Measurements from ENCODE around the gene PUM2.
A peak's percentile ranks its signal among the peaks of the same experiment; 100 is the strongest.
"Not testable (repeated sequence)": the region's sequence is repeated elsewhere in the genome, so short reads cannot be mapped to it uniquely, and the experiment has no call there.

PUM2 gene

DNA sequence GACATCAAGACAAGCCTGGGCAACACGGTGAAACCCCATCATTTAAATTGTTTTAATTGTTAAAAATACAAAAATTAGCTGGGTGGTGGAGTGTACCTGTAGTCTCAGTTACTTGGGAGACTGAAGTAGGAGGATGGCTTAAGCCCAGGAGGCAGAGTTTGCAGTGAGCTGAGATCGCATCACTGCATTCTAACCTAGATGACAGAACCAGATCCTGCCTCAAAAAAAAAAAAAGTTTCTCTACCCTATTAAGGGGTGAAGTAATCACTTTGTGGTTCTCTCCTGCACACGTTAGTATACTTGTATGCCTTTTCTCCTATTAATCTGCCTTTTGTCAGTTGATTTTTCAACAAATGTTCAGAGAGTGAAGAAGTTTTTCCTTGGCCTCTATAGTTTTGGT, 18.1 kb upstream of the PUM2 start:
- no peak for DNase-seq

DNA sequence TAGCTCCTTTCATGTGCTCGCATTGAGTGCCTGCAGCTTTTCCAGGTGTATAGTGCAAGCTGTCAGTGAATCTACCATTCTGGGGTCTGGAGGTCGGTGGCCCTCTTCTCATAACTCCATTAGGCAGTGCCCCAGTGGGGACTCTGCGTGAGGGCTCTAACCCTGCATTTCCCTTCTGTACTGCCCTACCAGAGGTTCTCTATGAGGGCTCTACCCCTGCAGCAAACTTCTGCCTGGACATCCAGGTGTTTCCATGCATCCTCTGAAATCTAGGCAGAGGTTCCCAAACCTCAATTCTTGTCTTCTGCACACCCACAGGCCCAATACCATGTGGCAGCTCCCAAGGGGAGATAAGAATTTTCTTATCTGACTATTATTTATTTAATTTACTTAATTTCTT, 17.3 kb upstream of the PUM2 start:
- not testable (repeated sequence) for DNase-seq

- DNase-seq: no peak
Measured at GRCh38 chr2:20366672-20367116, 16.1 kb upstream of the PUM2 start.

DNA sequence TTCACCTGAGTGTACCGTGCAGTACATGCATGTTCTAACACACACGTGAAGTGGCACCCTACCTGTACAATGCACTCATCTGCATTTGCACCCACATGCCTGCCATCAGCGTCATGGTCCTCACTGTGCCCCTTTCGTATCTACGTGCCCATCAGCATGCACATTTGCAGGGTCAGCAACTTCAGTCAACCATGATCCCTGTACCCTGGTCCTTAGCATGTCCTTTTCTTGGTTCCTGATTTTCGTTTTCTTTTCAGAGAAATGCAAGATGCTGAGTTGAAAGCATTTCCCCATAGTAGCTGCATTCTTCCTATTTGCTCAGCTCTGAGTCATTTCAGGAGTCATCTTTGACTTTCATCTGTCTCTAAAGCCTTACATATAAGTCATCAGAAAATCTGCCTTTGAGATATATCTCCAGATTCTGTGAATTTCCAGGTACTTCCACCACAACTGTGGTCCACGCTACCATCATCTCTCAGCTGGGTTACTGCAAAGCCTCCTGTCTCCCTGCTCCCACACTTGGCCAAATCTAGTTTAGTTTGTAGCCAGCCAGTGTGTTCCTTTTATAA, 14.7 kb upstream of the PUM2 start:
- DNase-seq: no peak

DNA sequence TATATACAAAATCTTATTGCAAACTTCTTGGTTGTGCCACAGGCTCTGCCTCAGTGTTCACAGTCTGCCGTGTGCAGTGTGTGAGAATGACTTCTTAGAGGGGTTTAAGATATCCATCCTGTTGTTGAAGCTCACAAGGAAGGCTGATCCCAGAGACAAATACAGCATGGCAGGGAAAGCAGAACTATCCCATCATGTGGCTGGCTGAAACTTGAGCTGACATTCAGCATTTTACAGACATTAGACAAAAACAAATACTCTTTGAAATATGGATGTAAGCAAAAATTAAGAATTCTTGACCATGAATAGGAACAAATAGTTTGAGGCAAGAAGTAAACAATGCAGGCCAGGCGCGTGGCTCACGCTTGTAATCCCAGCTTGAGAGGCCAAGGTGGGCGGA, 12.9 kb upstream of the PUM2 start:
- DNase-seq: no peak

DNA sequence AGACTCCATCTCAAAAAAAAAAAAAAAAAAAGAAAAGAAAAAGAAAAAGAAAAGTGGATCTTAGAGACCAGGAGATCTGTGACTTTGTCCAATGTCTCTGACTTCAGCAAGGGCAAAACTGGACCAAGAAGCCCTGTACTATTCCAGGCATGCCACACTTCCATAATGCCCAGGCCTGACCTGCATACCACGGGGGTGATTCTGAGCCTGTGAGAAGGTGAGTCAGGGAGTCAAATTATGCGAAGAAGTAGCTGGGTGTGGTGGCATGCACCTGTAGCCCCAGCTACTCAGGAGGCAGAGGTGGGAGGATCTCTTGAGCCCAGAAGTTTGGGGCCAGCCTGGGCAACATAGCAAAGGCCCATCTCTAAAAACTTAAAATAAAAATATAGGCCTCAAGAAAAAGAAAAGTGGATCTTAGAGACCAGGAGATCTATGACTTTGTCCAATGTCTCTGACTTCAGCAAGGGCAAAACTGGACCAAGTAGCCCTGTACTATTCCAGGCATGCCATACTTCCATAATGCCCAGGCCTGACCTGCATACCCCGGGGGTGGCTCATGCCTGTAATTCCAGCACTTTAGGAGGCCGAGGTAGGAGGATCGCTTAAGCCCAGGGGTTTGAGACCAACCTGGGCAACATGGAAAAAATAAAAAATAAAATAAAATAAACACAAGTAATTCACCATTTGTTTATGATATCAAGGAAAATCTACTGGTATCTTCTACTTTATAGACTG, 12.2 kb upstream of the PUM2 start:
- DNase-seq: no peak

DNA sequence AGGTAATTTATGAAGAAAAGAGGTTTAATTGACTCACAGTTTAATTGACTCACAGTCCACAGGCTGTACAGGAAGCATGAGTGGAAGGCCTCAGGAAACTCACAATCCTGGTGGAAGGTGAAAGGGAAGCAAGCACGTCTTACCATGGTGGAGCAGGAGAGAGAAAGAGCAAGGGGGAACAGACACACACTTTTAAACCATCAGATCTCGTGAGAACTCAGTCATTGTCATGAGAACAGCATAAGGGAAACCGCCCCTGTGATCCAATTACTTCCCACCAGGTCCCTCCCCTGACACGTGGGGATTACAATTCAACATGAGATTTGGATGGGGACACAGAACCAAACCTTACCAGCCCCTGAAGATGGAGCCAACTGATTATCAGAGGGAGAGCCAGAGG, 11.2 kb upstream of the PUM2 start:
- no peak for DNase-seq

DNA sequence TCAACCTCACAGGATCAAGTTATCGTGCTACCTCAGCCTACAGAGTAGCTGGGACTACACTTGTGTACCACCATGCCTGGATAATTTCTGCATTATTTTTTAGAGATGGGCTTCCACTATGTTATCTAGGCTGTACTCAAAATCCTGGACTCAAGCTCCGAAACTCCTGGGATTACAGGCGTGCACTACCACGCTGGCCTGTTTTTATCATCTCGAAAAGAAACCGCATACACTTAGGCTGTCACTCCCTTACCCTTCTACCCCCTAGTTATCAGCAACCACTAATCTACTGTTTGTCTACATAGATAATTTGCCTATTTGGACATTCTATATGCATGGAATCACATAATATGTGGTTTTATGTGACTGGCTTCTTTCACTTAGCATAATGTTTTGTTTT, 8.5 kb upstream of the PUM2 start:
- no peak for DNase-seq

GRCh38 chr2:20357638-20358389, 7.2 kb upstream of the PUM2 start:
- no peak for DNase-seq

GRCh38 chr2:20356042-20356441, 5.4 kb upstream of the PUM2 start:
- no peak for DNase-seq

- no peak for DNase-seq
Measured at GRCh38 chr2:20355131-20355530, 4.5 kb upstream of the PUM2 start.

- DNase-seq: no peak
Measured at GRCh38 chr2:20353241-20353992, 2.8 kb upstream of the PUM2 start.

- DNase-seq: no peak
Measured at GRCh38 chr2:20352581-20353216, 2.1 kb upstream of the PUM2 start.

- no peak for DNase-seq
Measured at GRCh38 chr2:20352230-20352578, 1.6 kb upstream of the PUM2 start.

DNA sequence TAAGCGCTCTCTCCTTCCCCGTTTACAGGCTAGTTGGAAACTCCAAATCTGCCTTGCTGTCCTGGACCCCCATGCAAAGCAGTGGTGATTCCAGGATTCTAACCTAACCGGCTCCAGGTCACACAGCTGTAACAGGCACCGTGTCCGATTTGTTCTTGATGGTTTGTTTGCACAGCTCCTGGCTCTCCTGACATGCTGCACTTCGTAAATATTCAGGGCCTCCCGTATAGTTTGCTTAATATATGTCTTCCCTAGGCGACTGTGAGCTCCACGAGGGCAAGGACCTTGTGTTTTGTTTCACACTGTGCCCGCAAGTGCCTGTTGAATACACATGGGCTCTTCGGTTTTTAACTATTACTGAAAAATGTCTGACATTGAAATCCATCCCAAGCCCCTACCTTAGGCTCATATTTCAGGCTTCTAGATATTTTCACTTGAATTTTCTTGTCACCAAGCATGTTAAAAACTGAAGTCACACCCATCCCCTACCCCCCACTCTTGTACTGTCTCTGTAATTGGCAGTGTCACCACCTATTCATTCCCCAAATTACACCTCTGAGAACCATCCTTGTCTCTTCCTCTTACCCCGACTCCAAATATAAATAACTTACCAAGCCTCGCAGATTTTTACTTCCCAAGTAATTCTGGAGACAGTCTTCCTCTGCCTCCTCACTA, 1.0 kb upstream of the PUM2 start:
- no peak for DNase-seq

- DNase-seq: peak; percentile 69
Measured at GRCh38 chr2:20350041-20350712, 467 bp downstream of the PUM2 start.

DNA sequence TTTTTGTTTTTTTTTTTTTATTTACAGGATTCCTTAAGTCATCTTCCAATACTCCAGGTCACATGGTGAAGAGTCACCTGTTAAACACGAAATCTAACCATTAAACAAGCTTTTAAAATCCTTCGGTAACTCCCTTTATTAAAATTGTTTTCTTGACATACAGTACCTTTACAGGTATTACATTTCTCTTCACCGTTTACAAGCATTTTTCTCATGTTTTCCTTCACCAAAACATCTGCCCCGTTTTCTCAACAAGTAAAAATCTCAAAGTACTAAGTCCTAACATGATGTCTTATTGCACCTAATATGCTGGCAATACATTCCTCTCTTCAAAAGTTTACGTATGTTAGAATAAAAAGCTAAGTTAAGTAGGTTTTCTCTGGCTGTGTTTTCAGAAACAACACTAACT, 1.1 kb downstream of the PUM2 start:
- no peak for DNase-seq

DNA sequence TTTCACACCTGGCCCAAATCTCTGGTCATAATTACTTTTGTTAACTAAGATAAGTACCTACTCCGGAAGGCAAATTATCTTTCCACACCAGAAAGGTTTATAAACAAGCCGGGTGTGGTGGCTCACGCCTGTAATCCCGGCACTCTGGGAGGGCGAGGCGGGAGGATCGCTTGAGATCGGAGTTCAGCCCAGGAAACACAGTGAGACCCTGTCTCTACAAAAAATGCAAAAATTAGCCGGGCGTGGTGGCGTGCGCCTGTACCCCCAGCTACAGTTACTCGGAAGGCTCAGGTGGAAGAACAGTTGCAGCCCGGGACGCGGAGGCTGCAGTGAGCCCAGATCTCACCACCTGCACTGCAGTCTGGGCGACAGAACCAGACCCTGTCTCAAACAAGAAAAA, 2.1 kb downstream of the PUM2 start:
- DNase-seq: no peak

DNA sequence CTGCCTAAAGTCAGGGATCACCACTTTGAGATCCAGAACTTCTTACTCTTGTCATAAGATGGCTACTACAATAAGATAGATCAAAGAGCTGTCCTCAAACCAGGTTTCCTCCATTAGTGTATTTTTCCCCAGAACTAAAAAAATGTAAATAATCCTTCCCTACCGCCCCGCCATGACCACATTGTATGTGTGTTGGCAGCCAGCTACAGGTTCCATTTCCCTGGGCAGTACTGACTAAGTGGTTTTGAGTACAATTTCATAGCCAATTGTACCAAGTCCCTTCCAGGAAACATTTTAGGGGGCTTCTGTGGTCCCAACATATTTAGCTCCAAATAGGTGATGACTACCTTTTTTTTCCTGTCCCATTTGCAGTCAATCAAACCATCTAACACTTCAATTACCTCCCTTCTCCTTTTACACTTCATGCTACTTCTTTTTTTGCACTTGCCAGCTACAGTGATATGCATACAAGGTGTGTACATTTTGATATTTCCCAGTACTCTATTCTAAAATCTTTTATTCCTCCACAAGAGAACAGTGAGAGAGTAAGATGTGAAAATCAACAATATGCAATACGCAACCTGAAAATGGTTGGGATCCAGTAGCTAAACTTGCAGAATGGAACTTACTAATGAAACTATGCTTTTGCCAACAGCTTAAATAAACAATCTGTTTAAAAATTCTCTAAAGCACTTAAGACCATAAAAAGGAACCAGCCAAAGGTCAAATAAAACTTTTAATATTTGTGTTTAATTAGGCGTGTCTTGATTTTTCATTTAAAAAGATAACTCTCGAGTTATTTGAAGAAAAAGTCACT, 3.9 kb downstream of the PUM2 start:
- DNase-seq: no peak

DNA sequence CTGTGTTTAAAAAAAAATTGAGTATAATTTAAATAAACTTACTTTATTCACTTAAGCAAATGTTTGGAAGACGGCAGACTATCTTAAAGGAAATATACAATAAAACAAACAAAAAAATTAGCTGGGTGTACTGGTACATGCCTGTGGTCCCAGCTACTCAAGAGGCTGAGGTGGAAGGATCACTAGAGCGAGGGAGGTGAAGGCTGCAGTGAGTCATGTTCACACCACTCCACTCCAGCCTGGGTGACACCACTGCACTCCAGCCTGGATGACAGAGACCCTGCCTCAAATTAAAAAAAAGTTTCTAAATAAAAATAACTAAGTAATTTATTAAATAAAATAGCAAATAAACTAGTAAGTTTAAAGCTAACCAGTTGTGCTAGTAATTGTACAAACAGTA, 7.5 kb downstream of the PUM2 start:
- no peak for DNase-seq

- DNase-seq: no peak
Measured at GRCh38 chr2:20339012-20339411, 11.6 kb downstream of the PUM2 start.

All from femur (tissue), 1 donor.